ENCODE results near the gene NADK.
"Not testable (repeated sequence)": the region's sequence is repeated elsewhere in the genome, so short reads cannot be mapped to it uniquely, and the experiment has no call there.

- TF ChIP-seq CTCF (IDR thresholded peaks at IDR 0.05 in 2 of 3, conservative IDR thresholded peaks at IDR 0.05 in 1 of 3; ENCODE audit: control insufficient read depth in 2 of 3, extremely low read depth in 1 of 3, insufficient read depth in 1 of 3, low read depth in 3 of 3, low read length in 3 of 3); SP1 (IDR thresholded peaks at IDR 0.05; ENCODE audit: low read depth, low read length); REST (IDR thresholded peaks at IDR 0.05; ENCODE audit: low read depth, low read length); TAF1 (IDR thresholded peaks at IDR 0.05; ENCODE audit: borderline replicate concordance, low read depth, low read length); SIX5 (IDR thresholded peaks at IDR 0.05; ENCODE audit: low read depth, low read length, severe bottlenecking); BHLHE40 (IDR thresholded peaks at IDR 0.05; ENCODE audit: borderline replicate concordance in 1 of 2, low read depth in 2 of 2, low read length in 1 of 2); KDM1A (IDR thresholded peaks at IDR 0.05; ENCODE audit: borderline replicate concordance); CBX5 (IDR thresholded peaks at IDR 0.05; ENCODE audit: low read depth); MTA3 (IDR thresholded peaks at IDR 0.05; ENCODE audit: borderline replicate concordance, low read length); ZNF207 (IDR thresholded peaks at IDR 0.05; ENCODE audit: borderline replicate concordance); CEBPB (IDR thresholded peaks at IDR 0.05; ENCODE audit: borderline replicate concordance in 1 of 2, low read depth in 2 of 2, low read length in 2 of 2); EZH2 (IDR thresholded peaks at IDR 0.05; ENCODE audit: borderline replicate concordance, control insufficient read depth, low read depth, low read length): not testable (repeated sequence)
- TF ChIP-seq, protein P1, sequence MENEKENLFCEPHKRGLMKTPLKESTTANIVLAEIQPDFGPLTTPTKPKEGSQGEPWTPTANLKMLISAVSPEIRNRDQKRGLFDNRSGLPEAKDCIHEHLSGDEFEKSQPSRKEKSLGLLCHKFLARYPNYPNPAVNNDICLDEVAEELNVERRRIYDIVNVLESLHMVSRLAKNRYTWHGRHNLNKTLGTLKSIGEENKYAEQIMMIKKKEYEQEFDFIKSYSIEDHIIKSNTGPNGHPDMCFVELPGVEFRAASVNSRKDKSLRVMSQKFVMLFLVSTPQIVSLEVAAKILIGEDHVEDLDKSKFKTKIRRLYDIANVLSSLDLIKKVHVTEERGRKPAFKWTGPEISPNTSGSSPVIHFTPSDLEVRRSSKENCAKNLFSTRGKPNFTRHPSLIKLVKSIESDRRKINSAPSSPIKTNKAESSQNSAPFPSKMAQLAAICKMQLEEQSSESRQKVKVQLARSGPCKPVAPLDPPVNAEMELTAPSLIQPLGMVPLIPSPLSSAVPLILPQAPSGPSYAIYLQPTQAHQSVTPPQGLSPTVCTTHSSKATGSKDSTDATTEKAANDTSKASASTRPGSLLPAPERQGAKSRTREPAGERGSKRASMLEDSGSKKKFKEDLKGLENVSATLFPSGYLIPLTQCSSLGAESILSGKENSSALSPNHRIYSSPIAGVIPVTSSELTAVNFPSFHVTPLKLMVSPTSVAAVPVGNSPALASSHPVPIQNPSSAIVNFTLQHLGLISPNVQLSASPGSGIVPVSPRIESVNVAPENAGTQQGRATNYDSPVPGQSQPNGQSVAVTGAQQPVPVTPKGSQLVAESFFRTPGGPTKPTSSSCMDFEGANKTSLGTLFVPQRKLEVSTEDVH (IDR thresholded peaks at IDR 0.05; ENCODE audit: low read depth, partially characterized antibody), result not testable (repeated sequence)
These were observed 71.0 kb downstream of the NADK start for GRCh38 chr1:1707241-1707640.
